ENCODE data around the gene SH3RF3. TPM values are rescaled to one million over a fixed set of nuclear protein-coding genes. Genes with fewer than 3 reads are reported as not detected.

SH3RF3 gene
- polyA plus RNA-seq, 1 donor (not counting 4 experiments of a cell fraction or from before 2014, with no cell fraction given): 0.08 TPM

- FAIRE-seq (no peak), DNase-seq (ENCODE audit: low read depth, low spot score) (no peak)
- H4K20me1 ChIP-seq (ENCODE audit: control insufficient read depth, extremely low read depth, insufficient read depth, low read length): no peaks in the 10 kb centered on the region
- dilution Hi-C loops (cut with MboI; ENCODE audit: extremely low pct_ligation_motif_present, low sequenced_read_pairs): no loop called here
- H3K4me2 ChIP-seq (ENCODE audit: control insufficient read depth, extremely low read depth, insufficient read depth, low read depth, low read length): no peak overlapping the region
- H3K9me1 ChIP-seq (ENCODE audit: control insufficient read depth, extremely low read depth, insufficient read depth, low read length): no peaks in the 10 kb centered on the region
- H3K36me3 ChIP-seq (ENCODE audit: control insufficient read depth in 2 of 2, extremely low read depth in 1 of 2, insufficient read depth in 2 of 2, low read length in 2 of 2): no peaks in the 10 kb centered on the region
- no peak overlapping the region for H3K27ac ChIP-seq (ENCODE audit: control insufficient read depth, insufficient read depth, low read length)
- no peak for TF ChIP-seq CTCF (optimal IDR thresholded peaks at IDR 0.05 in 1 of 3, IDR thresholded peaks at IDR 0.05 in 1 of 3, conservative IDR thresholded peaks at IDR 0.05 in 1 of 3; ENCODE audit: extremely low read depth in 1 of 3, insufficient read depth in 2 of 3, low read length in 3 of 3)
- no peak for TF ChIP-seq EZH2 (IDR thresholded peaks at IDR 0.05; ENCODE audit: low read length)
- no peak overlapping the region for H2AFZ ChIP-seq (ENCODE audit: control insufficient read depth, low read length)
- no peaks in the 10 kb centered on the region for H3K27me3 ChIP-seq (ENCODE audit: control insufficient read depth, extremely low read depth, insufficient read depth, low read length)
- H3K9me3 ChIP-seq (ENCODE audit: control insufficient read depth, low read depth, low read length): peaks cover 4% of the 10 kb centered on the region
- H3K4me3 ChIP-seq (ENCODE audit: control insufficient read depth in 2 of 3, extremely low read depth in 1 of 3, insufficient read depth in 2 of 3, low read depth in 1 of 3, low read length in 3 of 3): no peak overlapping the region
- H3K9ac ChIP-seq (ENCODE audit: control insufficient read depth, extremely low read depth, insufficient read depth, low read length): no peak overlapping the region
- no peaks in the 10 kb centered on the region for H3K79me2 ChIP-seq (ENCODE audit: control insufficient read depth, insufficient read depth, low read length)
- H3K4me1 ChIP-seq (ENCODE audit: control insufficient read depth, extremely low read depth, insufficient read depth, low read length): no peaks in the 10 kb centered on the region
Observed at GRCh38 chr2:109447776-109448175, 318.8 kb downstream of the SH3RF3 start.

GRCh38 chr2:109448207-109448606 is 319.2 kb downstream of the SH3RF3 start:
- no peaks in the 10 kb centered on the region for H3K36me3 ChIP-seq (ENCODE audit: control insufficient read depth in 2 of 2, extremely low read depth in 1 of 2, insufficient read depth in 2 of 2, low read length in 2 of 2)
- H2AFZ ChIP-seq (ENCODE audit: control insufficient read depth, low read length): no peak overlapping the region
- no peaks in the 10 kb centered on the region for H3K27me3 ChIP-seq (ENCODE audit: control insufficient read depth, extremely low read depth, insufficient read depth, low read length)
- DNase-seq (ENCODE audit: low read depth, low spot score) (no peak), FAIRE-seq (no peak)
- H3K9ac ChIP-seq (ENCODE audit: control insufficient read depth, extremely low read depth, insufficient read depth, low read length): no peak overlapping the region
- no peaks in the 10 kb centered on the region for H3K9me1 ChIP-seq (ENCODE audit: control insufficient read depth, extremely low read depth, insufficient read depth, low read length)
- no peaks in the 10 kb centered on the region for H3K4me1 ChIP-seq (ENCODE audit: control insufficient read depth, extremely low read depth, insufficient read depth, low read length)
- no peak overlapping the region for H3K27ac ChIP-seq (ENCODE audit: control insufficient read depth, insufficient read depth, low read length)
- H3K4me3 ChIP-seq (ENCODE audit: control insufficient read depth in 2 of 3, extremely low read depth in 1 of 3, insufficient read depth in 2 of 3, low read depth in 1 of 3, low read length in 3 of 3): no peak overlapping the region
- dilution Hi-C loops (cut with MboI; ENCODE audit: extremely low pct_ligation_motif_present, low sequenced_read_pairs): no loop called here
- H3K79me2 ChIP-seq (ENCODE audit: control insufficient read depth, insufficient read depth, low read length): no peaks in the 10 kb centered on the region
- no peak for TF ChIP-seq EZH2 (IDR thresholded peaks at IDR 0.05; ENCODE audit: low read length)
- TF ChIP-seq CTCF (optimal IDR thresholded peaks at IDR 0.05 in 1 of 3, IDR thresholded peaks at IDR 0.05 in 1 of 3, conservative IDR thresholded peaks at IDR 0.05 in 1 of 3; ENCODE audit: extremely low read depth in 1 of 3, insufficient read depth in 2 of 3, low read length in 3 of 3): no peak
- H3K4me2 ChIP-seq (ENCODE audit: control insufficient read depth, extremely low read depth, insufficient read depth, low read depth, low read length): no peak overlapping the region
- no peaks in the 10 kb centered on the region for H4K20me1 ChIP-seq (ENCODE audit: control insufficient read depth, extremely low read depth, insufficient read depth, low read length)
- H3K9me3 ChIP-seq (ENCODE audit: control insufficient read depth, low read depth, low read length): peaks cover 1% of the 10 kb centered on the region

Data from keratinocyte (primary cell).